Mammary epithelial cell (primary cell): Measurements from ENCODE around the gene ST3GAL2.

ENCODE experiments used
- EZH2 ChIP-seq: IDR thresholded peaks from 2 replicates; pipeline ENCODE4 v1.6.1; 2012; ENCODE audit warnings: low read length, inconsistent platforms, borderline replicate concordance
- TF ChIP-seq, protein P1 (sequence below), 2 donors: IDR thresholded peaks in 1 of 2; conservative IDR thresholded peaks in 1 of 2; 2 replicates each; pipeline ENCODE4 v1.5.1; 2011 to 2012; ENCODE audit warnings: inconsistent platforms in 2 of 2, low read length in 2 of 2, mild to moderate bottlenecking in 2 of 2, control low read depth in 1 of 2, low read depth in 1 of 2; ENCODE audit not compliant: insufficient read depth in 1 of 2; ENCODE audit errors: extremely low read depth in 1 of 2

DNA sequence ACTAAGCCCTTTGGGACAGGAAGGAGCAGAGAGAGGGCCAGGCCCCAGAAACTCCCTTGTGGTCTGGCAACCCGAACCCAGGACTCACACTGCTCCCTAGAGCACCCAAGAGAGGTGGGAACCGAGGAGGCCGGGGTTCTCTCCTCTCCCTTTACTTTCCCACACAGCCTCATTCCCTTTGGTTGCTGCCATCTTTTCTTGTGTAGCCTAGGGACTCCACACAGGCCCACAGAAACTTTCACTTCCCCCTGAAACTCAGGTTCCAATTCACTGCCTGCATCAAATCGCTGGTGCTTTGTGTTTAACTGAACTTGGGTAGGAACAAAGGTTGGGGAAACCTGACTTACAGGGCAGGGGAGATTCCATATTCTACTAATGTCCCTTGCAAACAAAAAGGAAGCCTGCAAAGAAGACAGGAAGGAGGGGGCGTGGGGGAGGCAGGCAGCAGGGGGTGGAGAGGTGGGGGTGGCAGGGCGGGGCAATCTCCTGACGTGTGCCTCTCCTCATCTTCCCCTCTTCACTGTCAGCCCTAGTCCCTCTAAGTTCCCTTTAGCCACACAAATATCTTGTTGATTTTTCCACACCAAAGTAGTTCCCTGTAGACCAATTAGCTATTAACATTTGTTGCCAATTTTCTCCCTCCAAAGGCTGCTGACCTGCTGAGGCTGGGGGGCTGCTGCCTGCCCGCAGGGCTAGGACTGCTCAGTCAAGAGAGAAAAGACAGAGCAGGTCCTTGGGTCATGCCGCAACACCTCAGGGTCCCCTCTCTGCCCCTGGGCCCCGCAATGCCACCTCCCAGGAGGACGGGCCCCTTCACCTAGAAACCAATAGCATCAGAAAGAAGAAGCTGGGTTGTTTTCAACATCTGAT, 8.0 kb downstream of the ST3GAL2 start:
- TF ChIP-seq EZH2 = no peak
- TF ChIP-seq, protein P1, sequence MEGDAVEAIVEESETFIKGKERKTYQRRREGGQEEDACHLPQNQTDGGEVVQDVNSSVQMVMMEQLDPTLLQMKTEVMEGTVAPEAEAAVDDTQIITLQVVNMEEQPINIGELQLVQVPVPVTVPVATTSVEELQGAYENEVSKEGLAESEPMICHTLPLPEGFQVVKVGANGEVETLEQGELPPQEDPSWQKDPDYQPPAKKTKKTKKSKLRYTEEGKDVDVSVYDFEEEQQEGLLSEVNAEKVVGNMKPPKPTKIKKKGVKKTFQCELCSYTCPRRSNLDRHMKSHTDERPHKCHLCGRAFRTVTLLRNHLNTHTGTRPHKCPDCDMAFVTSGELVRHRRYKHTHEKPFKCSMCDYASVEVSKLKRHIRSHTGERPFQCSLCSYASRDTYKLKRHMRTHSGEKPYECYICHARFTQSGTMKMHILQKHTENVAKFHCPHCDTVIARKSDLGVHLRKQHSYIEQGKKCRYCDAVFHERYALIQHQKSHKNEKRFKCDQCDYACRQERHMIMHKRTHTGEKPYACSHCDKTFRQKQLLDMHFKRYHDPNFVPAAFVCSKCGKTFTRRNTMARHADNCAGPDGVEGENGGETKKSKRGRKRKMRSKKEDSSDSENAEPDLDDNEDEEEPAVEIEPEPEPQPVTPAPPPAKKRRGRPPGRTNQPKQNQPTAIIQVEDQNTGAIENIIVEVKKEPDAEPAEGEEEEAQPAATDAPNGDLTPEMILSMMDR (conservative IDR thresholded peaks at IDR 0.05 in 1 of 2, IDR thresholded peaks at IDR 0.05 in 1 of 2; ENCODE audit: extremely low read depth in 1 of 2, insufficient read depth in 1 of 2, low read depth in 1 of 2, low read length in 2 of 2) = no peak
